Stimulated activated CD4-positive, alpha-beta T cell treated with anti-CD3 and anti-CD28 coated beads, TNF-alpha, amount 100 ng/mL, for 4 hours (primary cell): Measurements from ENCODE around the gene KCNS3.
A peak's percentile ranks its signal among the peaks of the same experiment; 100 is the strongest.

Experiments used
- DNase-seq, 3 experiments: peaks; one replicate each; pipeline ENCODE4 v3.0.0-alpha.2; 2020; ENCODE audit warnings: low read depth in 3 of 3

The KCNS3 gene, protein sequence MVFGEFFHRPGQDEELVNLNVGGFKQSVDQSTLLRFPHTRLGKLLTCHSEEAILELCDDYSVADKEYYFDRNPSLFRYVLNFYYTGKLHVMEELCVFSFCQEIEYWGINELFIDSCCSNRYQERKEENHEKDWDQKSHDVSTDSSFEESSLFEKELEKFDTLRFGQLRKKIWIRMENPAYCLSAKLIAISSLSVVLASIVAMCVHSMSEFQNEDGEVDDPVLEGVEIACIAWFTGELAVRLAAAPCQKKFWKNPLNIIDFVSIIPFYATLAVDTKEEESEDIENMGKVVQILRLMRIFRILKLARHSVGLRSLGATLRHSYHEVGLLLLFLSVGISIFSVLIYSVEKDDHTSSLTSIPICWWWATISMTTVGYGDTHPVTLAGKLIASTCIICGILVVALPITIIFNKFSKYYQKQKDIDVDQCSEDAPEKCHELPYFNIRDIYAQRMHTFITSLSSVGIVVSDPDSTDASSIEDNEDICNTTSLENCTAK

DNA sequence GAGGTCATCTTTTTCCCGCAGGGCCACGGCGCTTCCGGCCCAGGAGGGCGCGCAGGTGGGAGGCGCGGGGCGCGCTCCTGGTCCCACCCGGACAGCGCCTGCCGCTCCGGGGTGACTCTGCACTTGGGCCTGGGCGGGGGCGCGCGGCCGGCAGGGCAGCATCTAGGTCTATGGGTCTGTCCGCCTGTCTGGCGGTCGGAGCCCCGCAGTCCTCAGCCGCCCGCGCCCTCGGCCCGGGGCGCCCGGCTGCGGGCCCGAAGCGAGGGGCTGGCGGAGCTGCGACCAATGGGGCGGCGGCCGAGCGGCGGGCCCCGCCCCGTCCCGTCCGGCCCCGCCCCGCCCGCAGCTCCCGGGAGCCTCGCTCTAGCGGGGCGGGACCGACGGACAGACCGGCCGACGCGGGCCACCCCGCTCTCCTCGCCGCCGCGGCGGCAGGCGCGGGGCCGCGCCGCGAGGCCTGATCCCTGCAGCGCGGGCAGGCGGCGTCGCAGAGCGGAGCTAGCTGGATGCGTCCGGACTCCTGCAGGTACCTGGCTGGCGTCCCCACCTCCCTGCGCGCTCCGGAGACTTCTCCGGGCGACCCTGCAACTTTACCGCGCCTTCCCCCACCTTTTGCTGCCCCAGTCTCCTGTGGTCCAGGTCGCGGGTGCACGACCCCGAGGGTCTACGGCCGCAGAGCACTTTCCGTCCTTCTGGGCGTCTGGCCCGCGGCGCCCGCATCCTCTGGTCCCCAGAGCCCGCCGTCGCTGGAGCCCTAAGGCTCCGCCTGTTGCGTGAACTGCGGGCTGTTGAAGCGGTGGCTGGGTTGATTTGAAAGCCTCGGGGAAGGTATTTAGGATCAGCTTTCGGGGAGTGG is at the start of gene KCNS3:
TSS of gene KCNS3 (plus strand) at position 387 of the 856 bp plus-strand sequence. CDS start 52,342 bp downstream, outside the sequence.
- no peak for DNase-seq

- peak in 1 of 3 experiments; percentile 3 for DNase-seq
Measured at GRCh38 chr2:17830053-17831034, 48.1 kb upstream of the KCNS3 start.

- no peak for DNase-seq
Measured at GRCh38 chr2:17835516-17835915, 43.0 kb upstream of the KCNS3 start.

GRCh38 chr2:17839959-17840358 is 38.5 kb upstream of the KCNS3 start:
- DNase-seq, result no peak

DNA sequence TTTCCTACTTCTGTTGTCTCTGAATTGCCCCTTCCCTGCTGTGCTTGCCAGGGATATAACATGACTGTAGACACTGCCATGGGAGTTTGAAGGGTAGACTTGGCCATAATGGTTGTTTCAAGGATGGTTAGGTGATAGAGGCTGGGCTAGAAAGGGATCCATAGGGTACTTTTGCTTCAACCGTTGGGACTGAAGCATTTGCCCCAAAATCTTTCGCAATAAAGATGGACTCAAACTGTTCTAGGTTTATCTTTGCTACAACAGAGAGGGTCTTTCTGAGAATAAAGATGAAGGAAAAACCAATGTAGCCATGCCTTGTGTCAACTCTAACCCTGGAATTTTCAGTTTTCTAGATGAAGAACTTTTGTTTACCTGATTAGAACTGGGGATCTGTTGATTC is 35.0 kb upstream of the KCNS3 start:
- DNase-seq, result no peak

DNA sequence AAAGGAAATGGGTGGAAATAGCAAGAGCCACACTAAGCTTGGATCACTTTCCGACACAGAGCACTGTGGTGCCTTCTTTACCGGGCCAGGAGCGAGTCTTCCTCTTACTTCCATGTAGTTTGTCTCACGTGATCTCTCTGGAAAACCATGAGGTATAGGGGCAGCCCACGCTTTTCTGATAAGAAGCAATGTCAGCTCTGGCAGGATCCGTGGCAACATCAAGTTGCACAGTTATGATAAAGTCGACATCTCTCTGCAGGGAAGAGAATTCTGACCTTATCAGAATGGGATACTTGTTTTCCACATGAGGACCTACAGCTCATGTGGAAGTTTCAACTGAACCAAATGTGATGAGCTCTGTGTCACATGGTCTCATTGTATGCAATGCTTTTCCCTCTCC is 32.7 kb upstream of the KCNS3 start:
- no peak for DNase-seq

GRCh38 chr2:17846676-17847075 is 31.8 kb upstream of the KCNS3 start:
- no peak for DNase-seq

GRCh38 chr2:17847236-17847635 is 31.2 kb upstream of the KCNS3 start:
- DNase-seq, result no peak

- DNase-seq, result no peak
Measured at GRCh38 chr2:17849275-17849674, 29.2 kb upstream of the KCNS3 start.

GRCh38 chr2:17850151-17850550 is 28.3 kb upstream of the KCNS3 start:
- DNase-seq, result no peak

GRCh38 chr2:17851731-17852585 is 26.5 kb upstream of the KCNS3 start:
- no peak for DNase-seq

DNA sequence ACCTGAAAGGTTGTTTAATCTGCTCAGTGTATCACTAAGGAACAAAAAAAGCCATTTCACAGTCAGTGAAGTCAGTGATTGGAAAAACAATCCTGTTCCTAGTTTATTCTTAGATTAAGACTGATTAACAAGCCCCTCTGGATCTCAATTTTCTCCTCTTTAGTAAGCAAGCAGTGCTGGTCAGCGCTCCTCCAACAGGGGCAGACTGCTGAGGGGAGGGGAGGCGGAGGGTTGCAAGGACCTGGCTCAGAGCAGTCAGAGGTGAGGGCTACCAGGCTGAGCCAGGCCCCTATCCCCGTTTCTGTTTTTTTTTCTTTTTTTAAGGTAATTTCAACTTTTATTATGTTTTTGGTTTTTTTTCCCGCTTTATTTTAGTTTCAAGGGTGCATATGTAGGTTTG is 24.7 kb upstream of the KCNS3 start:
- DNase-seq, result no peak

DNA sequence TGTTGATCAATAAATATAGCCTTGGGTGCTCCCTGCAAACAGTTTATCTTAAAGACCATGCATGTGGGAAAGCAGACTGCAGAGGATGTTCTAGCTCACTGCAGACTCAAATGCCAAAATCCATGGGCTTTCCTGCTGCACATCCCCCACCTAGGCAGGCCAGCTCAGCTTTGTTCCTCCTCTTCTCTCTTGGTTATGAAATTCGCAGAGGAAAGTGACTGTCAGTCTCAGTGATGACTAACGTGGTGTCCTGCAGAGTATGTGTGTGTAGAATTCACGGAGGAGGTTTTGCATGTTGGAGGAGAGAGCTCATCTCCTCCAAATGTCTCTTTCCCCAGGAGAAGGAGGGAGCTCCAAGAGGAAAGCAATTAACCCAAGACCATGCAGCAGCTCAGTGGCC is 21.4 kb upstream of the KCNS3 start:
- no peak for DNase-seq

DNA sequence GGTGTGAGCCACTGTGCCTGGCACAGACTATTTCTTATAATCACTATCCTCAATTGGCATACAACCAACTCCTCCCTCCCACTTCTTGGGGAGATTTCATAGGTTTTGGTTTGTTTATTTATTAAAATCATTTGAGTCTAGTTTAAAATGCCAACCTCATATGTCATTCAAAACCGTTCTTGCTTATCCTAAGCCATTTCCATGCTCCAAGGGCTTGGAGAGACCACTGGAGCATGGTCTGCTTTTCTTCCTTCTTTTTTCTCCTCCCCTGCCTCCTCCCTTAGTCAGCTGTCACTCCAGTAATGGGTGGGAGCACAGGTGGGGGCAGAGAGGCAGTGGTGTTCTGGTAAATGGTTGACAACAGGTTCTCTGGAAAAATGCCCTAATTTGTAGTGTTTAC is 20.4 kb upstream of the KCNS3 start:
- no peak for DNase-seq

DNA sequence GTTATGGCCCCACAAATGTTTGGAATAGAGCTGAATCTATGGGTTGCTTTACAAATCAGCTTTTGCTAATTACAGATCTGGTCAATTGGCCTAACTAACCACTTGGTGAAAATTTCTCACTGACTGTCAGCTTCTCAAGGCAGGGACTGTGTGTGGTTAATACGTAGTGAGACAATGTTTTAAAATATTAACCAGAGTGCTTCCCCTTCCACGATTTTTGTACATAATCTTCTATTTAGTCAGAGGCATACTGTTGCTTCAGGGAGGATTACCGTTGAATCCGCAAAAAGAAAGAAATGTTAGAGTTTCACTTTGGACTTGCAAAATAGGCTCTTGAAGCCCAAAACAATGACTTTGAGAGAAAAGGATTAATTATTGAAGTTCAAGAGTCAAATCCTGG is 14.9 kb upstream of the KCNS3 start:
- no peak for DNase-seq

GRCh38 chr2:17864676-17865075 is 13.8 kb upstream of the KCNS3 start:
- DNase-seq, result no peak

DNA sequence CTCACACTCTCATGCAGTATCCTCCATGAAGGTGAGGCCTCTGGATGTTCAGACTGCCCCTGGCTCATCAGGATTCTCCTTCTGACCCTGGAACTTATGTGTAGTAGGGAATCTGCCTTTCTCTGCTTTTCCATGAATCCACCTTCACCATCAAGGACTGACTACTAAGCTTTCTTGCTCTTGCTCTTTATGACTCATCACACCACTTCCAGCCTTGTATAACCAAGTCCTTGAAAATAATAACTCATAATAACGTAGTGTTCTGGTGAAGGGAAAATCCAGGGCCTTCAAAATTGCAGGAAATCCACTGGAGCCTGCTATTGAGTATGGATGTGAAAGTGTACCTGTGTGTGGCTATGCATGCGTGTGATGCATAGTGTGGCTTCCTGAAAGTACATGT is 11.3 kb upstream of the KCNS3 start:
- no peak for DNase-seq

- no peak for DNase-seq
Measured at GRCh38 chr2:17869128-17869527, 9.3 kb upstream of the KCNS3 start.

GRCh38 chr2:17871639-17872038 is 6.8 kb upstream of the KCNS3 start:
- DNase-seq, result no peak

DNA sequence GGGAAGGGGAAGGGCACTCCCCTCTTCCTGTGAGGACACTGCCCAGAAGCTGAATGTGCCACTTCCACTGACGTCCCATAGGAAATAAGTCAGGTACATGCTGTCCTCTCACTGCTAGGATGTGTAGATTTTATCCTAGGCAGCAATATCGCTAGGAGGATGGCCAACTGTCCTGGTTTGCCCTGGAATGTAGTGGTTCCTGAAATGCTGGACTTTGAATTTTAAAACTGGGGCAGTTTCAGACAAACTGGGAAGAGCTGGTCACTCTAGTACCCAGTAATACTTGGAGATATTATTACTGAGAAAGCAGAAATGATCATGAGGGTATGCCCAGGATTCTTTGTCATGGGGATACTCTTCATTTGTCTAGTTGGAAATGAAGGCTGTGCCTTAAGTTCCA is 5.4 kb upstream of the KCNS3 start:
- DNase-seq, result no peak

- no peak for DNase-seq
Measured at GRCh38 chr2:17876590-17876989, 1.9 kb upstream of the KCNS3 start.
